Measurements from ENCODE around the gene ERBB4.

Gene ERBB4

GRCh38 chr2:212536817-212537725 lies 1.5 kb downstream of the ERBB4 start:
- Histone ChIP-seq H3K4me1 (ENCODE audit: insufficient read depth, low read length, poor library complexity, severe bottlenecking) (peaks cover 21% of the 10 kb centered on the region), H3K9me2 (replicated peaks; ENCODE audit: low read depth, low read length) (no peaks in the 10 kb centered on the region), H3K9me3 (ENCODE audit: insufficient read depth, low read depth, low read length) (no peaks in the 10 kb centered on the region), H3K36me3 (ENCODE audit: insufficient read depth, low read length) (no peaks in the 10 kb centered on the region), H3F3A (ENCODE audit: low read depth) (no peaks in the 10 kb centered on the region), H4K20me1 (ENCODE audit: insufficient read depth, low read length, poor library complexity, severe bottlenecking) (no peaks in the 10 kb centered on the region), H3K79me2 (ENCODE audit: insufficient read depth, low read length) (no peaks in the 10 kb centered on the region), H3K27me3 (ENCODE audit: insufficient read depth, low read length, poor library complexity, severe bottlenecking) (no peaks in the 10 kb centered on the region), H3K4me2 (ENCODE audit: low read depth, low read length, poor library complexity, severe bottlenecking) (no peak overlapping the region), H2AFZ (ENCODE audit: low read length) (no peak overlapping the region), H3K4me3 (ENCODE audit: low read length, poor library complexity, severe bottlenecking) (no peak overlapping the region), H3K9ac (ENCODE audit: low read depth, low read length, poor library complexity, severe bottlenecking) (no peak overlapping the region)
- TF ChIP-seq EZH2phosphoT487 (IDR thresholded peaks at IDR 0.05; ENCODE audit: borderline replicate concordance) = no peak
- TF ChIP-seq CTCF (conservative IDR thresholded peaks at IDR 0.05; ENCODE audit: low read length) = no peak

GRCh38 chr2:212535996-212536816 lies 2.4 kb downstream of the ERBB4 start:
- Histone ChIP-seq H3K4me3 (ENCODE audit: low read length, poor library complexity, severe bottlenecking) (no peak overlapping the region), H2AFZ (ENCODE audit: low read length) (no peak overlapping the region), H3K9ac (ENCODE audit: low read depth, low read length, poor library complexity, severe bottlenecking) (no peak overlapping the region), H3K27me3 (ENCODE audit: insufficient read depth, low read length, poor library complexity, severe bottlenecking) (no peaks in the 10 kb centered on the region), H3K4me1 (ENCODE audit: insufficient read depth, low read length, poor library complexity, severe bottlenecking) (peaks cover 25% of the 10 kb centered on the region), H3K79me2 (ENCODE audit: insufficient read depth, low read length) (no peaks in the 10 kb centered on the region), H3K9me2 (replicated peaks; ENCODE audit: low read depth, low read length) (no peaks in the 10 kb centered on the region), H3F3A (ENCODE audit: low read depth) (no peaks in the 10 kb centered on the region), H3K9me3 (ENCODE audit: insufficient read depth, low read depth, low read length) (no peaks in the 10 kb centered on the region), H3K36me3 (ENCODE audit: insufficient read depth, low read length) (no peaks in the 10 kb centered on the region), H3K4me2 (ENCODE audit: low read depth, low read length, poor library complexity, severe bottlenecking) (no peak overlapping the region), H4K20me1 (ENCODE audit: insufficient read depth, low read length, poor library complexity, severe bottlenecking) (no peaks in the 10 kb centered on the region)
- TF ChIP-seq EZH2phosphoT487 (IDR thresholded peaks at IDR 0.05; ENCODE audit: borderline replicate concordance) = no peak
- TF ChIP-seq CTCF (conservative IDR thresholded peaks at IDR 0.05; ENCODE audit: low read length) = no peak

GRCh38 chr2:212534336-212534735 lies 4.3 kb downstream of the ERBB4 start:
- H3K9me3 ChIP-seq (ENCODE audit: insufficient read depth, low read depth, low read length) = no peaks in the 10 kb centered on the region
- no peak overlapping the region for H3K4me3 ChIP-seq (ENCODE audit: low read length, poor library complexity, severe bottlenecking)
- no peaks in the 10 kb centered on the region for H3K9me2 ChIP-seq (replicated peaks; ENCODE audit: low read depth, low read length)
- TF ChIP-seq CTCF (conservative IDR thresholded peaks at IDR 0.05; ENCODE audit: low read length) (no peak), EZH2phosphoT487 (IDR thresholded peaks at IDR 0.05; ENCODE audit: borderline replicate concordance) (no peak)
- H3K9ac ChIP-seq (ENCODE audit: low read depth, low read length, poor library complexity, severe bottlenecking) = no peak overlapping the region
- H3K4me2 ChIP-seq (ENCODE audit: low read depth, low read length, poor library complexity, severe bottlenecking) = no peak overlapping the region
- no peaks in the 10 kb centered on the region for H4K20me1 ChIP-seq (ENCODE audit: insufficient read depth, low read length, poor library complexity, severe bottlenecking)
- no peak overlapping the region for H2AFZ ChIP-seq (ENCODE audit: low read length)
- H3K79me2 ChIP-seq (ENCODE audit: insufficient read depth, low read length) = no peaks in the 10 kb centered on the region
- H3F3A ChIP-seq (ENCODE audit: low read depth) = no peaks in the 10 kb centered on the region
- H3K36me3 ChIP-seq (ENCODE audit: insufficient read depth, low read length) = no peaks in the 10 kb centered on the region
- peaks cover 41% of the 10 kb centered on the region for H3K4me1 ChIP-seq (ENCODE audit: insufficient read depth, low read length, poor library complexity, severe bottlenecking)
- H3K27me3 ChIP-seq (ENCODE audit: insufficient read depth, low read length, poor library complexity, severe bottlenecking) = no peaks in the 10 kb centered on the region
